A673 (cell line): Measurements from ENCODE around the gene TGM2. TPM values are rescaled to one million over a fixed set of nuclear protein-coding genes. Genes with fewer than 3 reads are reported as not detected.

Source experiments
- BruUV-seq: library from RNA; stranded (reverse); fragments of 400-500 nt; replicated peaks from 2 replicates; lab custom pipeline; 2021; lab: Mats Ljungman, UMichigan
- CTCF ChIA-PET: fragments of 300-600 bp; sonication (Branson Sonifier 250); formaldehyde crosslinking; loops from one replicate; lab custom pipeline; 2022; ENCODE audit warnings: antibody characterized with exemption; lab: Charles Lee
- POLR2A ChIA-PET: fragments of 300-600 bp; sonication (Branson Sonifier 250); formaldehyde crosslinking; loops from one replicate; lab custom pipeline; 2022; ENCODE audit warnings: antibody characterized with exemption; ENCODE audit not compliant: low non-redundant PET; lab: Charles Lee
- DNase-seq: peaks from one replicate; pipeline ENCODE4 v3.0.0-alpha.2; 2015; ENCODE audit warnings: low spot score
- H3K27ac ChIP-seq: fragments of 200-600 bp; sonication (generic); 2 replicates; pipeline ENCODE4 v1.5.1; 2016; ENCODE audit warnings: mixed run types, low read depth, mild to moderate bottlenecking, mixed read lengths, antibody characterized with exemption, low read length; ENCODE audit not compliant: poor library complexity, severe bottlenecking
- H3K27me3 ChIP-seq: fragments of 200-600 bp; sonication (generic); replicated peaks from 2 replicates; pipeline ENCODE4 v1.6.1; 2017; ENCODE audit warnings: mixed run types, low read depth, mild to moderate bottlenecking, mixed read lengths, antibody characterized with exemption, low read length; ENCODE audit not compliant: insufficient read depth, poor library complexity
- H3K36me3 ChIP-seq: fragments of 200-600 bp; sonication (generic); 2 replicates; pipeline ENCODE4 v1.6.1; 2016; ENCODE audit warnings: mixed run types, mild to moderate bottlenecking, mixed read lengths, antibody characterized with exemption, low read length; ENCODE audit not compliant: insufficient read depth, poor library complexity, severe bottlenecking
- H3K4me1 ChIP-seq: fragments of 200-600 bp; sonication (generic); 2 replicates; pipeline ENCODE4 v1.6.1; 2017; ENCODE audit warnings: mixed run types, mild to moderate bottlenecking, mixed read lengths, antibody characterized with exemption, low read length; ENCODE audit not compliant: insufficient read depth, poor library complexity, severe bottlenecking
- H3K4me3 ChIP-seq: fragments of 200-600 bp; sonication (generic); 2 replicates; pipeline ENCODE4 v1.5.1; 2016; ENCODE audit warnings: low read depth, mixed run types, mild to moderate bottlenecking, mixed read lengths, low read length; ENCODE audit not compliant: poor library complexity, severe bottlenecking
- H3K9me3 ChIP-seq: fragments of 200-600 bp; sonication (generic); 2 replicates; pipeline ENCODE4 v1.6.1; 2016; ENCODE audit warnings: mixed run types, low read depth, mild to moderate bottlenecking, mixed read lengths, antibody characterized with exemption, low read length; ENCODE audit not compliant: poor library complexity, severe bottlenecking
- CTCF ChIP-seq: fragments of 300-800, 200-600 bp; sonication (generic); conservative IDR thresholded peaks from 2 replicates; pipeline ENCODE4 v1.5.1; 2017; ENCODE audit warnings: low read depth, mild to moderate bottlenecking, antibody characterized with exemption, low read length, moderate library complexity, mixed read lengths
- EZH2 ChIP-seq: fragments of 200-600 bp; sonication (generic); IDR thresholded peaks from 2 replicates; pipeline ENCODE4 v1.6.1; 2017; ENCODE audit warnings: borderline replicate concordance, low read depth, mild to moderate bottlenecking, mixed read lengths, antibody characterized with exemption, low read length; ENCODE audit not compliant: poor library complexity, severe bottlenecking
- intact Hi-C: fragments of 100-400 bp; cut with micrococcal nuclease; formaldehyde crosslinking; loops from one replicate; pipeline ENCODE4 v1.10.0; 2022; ENCODE audit not compliant: unreplicated experiment
- total RNA-seq: library from RNA; stranded (reverse); gene quantifications from 2 replicates; pipeline ENCODE4 v1.2.3, GENCODE V29; 2021

TGM2 gene
- total RNA-seq, 1 experiment from 2014 or later = 0.43 TPM

GRCh38 chr20:38112261-38112929, 52.7 kb downstream of the TGM2 start:
- CTCF ChIA-PET = interaction anchor here (0.5 to 0.6 kb wide), 2 partner anchors 8 to 27 kb away, joined by 3 to 5 read pairs; no protein-coding TSS in a partner anchor
- Histone ChIP-seq H3K4me1 (no peaks in the 10 kb centered on the region), H3K27me3 (no peaks in the 10 kb centered on the region), H3K9me3 (no peaks in the 10 kb centered on the region), H3K36me3 (no peaks in the 10 kb centered on the region), H3K4me3 (no peak overlapping the region), H3K27ac (no peak overlapping the region)
- intact Hi-C loops = no loop called here
- DNase-seq = no peak
- no TSS peak for BruUV-seq
- no peak for TF ChIP-seq EZH2
- TF ChIP-seq CTCF = no peak
- POLR2A ChIA-PET = no interaction called here

GRCh38 chr20:38111366-38112232, 53.5 kb downstream of the TGM2 start:
- BruUV-seq = no TSS peak
- H3K4me1 ChIP-seq = no peaks in the 10 kb centered on the region
- no peak for DNase-seq
- TF ChIP-seq EZH2 (no peak), CTCF (no peak)
- intact Hi-C loops = no loop called here
- no peaks in the 10 kb centered on the region for H3K9me3 ChIP-seq
- no peaks in the 10 kb centered on the region for H3K36me3 ChIP-seq
- POLR2A ChIA-PET = no interaction called here
- H3K4me3 ChIP-seq = no peak overlapping the region
- no peaks in the 10 kb centered on the region for H3K27me3 ChIP-seq
- no peak overlapping the region for H3K27ac ChIP-seq
- CTCF ChIA-PET = interaction anchor here (0.5 to 0.6 kb wide), 2 partner anchors 7 to 28 kb away, joined by 3 to 5 read pairs; no protein-coding TSS in a partner anchor

GRCh38 chr20:38110525-38111178, 54.4 kb downstream of the TGM2 start:
- intact Hi-C loops = no loop called here

More at GRCh38 chr20:38110525-38111178, 54.4 kb downstream of the TGM2 start:
- CTCF ChIA-PET = no interaction called here
- Histone ChIP-seq H3K27ac (no peak overlapping the region), H3K4me1 (no peaks in the 10 kb centered on the region), H3K4me3 (no peak overlapping the region), H3K36me3 (no peaks in the 10 kb centered on the region), H3K27me3 (no peaks in the 10 kb centered on the region), H3K9me3 (no peaks in the 10 kb centered on the region)
- no TSS peak for BruUV-seq
- POLR2A ChIA-PET = no interaction called here
- DNase-seq = no peak
- TF ChIP-seq CTCF (no peak), EZH2 (no peak)
